Epithelial cell of esophagus (primary cell): ENCODE data around the gene TPBGL.

ENCODE experiments used
- DNase-seq: peaks from one replicate; pipeline ENCODE4 v3.0.0; 2010; ENCODE audit warnings: low read depth
- H3K4me3 ChIP-seq: 2 replicates; pipeline ENCODE4 v1.5.1; 2011; ENCODE audit warnings: mild to moderate bottlenecking, low read length, control low read depth
- TF ChIP-seq, protein P1 (sequence below): IDR thresholded peaks from 2 replicates; pipeline ENCODE4 v1.5.1; 2011; ENCODE audit warnings: low read depth, mild to moderate bottlenecking, low read length, control low read depth, inconsistent platforms; ENCODE audit not compliant: insufficient read depth; ENCODE audit errors: missing control alignments

The TPBGL gene

DNA sequence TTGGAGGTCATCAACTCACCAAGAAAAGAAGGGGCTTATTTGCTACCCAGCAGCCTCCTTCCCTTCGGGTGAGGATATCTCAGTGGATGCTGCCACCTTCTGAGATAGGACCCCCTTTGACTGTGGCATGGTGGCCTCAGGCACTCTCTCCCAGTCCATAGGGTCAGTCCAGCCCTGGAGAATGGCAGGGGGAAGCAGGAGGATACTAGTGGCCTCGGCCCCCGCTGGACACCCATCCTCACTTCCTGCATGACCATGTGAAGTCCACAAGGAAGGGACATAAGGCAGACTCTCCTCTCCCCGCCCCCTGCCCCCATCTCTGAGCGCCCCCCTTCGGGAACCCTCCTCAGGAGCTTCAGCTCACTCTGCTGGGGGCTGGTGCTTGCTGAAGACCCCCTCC lies 24.4 kb downstream of the TPBGL start:
- TF ChIP-seq, protein P1, sequence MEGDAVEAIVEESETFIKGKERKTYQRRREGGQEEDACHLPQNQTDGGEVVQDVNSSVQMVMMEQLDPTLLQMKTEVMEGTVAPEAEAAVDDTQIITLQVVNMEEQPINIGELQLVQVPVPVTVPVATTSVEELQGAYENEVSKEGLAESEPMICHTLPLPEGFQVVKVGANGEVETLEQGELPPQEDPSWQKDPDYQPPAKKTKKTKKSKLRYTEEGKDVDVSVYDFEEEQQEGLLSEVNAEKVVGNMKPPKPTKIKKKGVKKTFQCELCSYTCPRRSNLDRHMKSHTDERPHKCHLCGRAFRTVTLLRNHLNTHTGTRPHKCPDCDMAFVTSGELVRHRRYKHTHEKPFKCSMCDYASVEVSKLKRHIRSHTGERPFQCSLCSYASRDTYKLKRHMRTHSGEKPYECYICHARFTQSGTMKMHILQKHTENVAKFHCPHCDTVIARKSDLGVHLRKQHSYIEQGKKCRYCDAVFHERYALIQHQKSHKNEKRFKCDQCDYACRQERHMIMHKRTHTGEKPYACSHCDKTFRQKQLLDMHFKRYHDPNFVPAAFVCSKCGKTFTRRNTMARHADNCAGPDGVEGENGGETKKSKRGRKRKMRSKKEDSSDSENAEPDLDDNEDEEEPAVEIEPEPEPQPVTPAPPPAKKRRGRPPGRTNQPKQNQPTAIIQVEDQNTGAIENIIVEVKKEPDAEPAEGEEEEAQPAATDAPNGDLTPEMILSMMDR: no peak
- H3K4me3 ChIP-seq: no peak overlapping the region
- no peak for DNase-seq

DNA sequence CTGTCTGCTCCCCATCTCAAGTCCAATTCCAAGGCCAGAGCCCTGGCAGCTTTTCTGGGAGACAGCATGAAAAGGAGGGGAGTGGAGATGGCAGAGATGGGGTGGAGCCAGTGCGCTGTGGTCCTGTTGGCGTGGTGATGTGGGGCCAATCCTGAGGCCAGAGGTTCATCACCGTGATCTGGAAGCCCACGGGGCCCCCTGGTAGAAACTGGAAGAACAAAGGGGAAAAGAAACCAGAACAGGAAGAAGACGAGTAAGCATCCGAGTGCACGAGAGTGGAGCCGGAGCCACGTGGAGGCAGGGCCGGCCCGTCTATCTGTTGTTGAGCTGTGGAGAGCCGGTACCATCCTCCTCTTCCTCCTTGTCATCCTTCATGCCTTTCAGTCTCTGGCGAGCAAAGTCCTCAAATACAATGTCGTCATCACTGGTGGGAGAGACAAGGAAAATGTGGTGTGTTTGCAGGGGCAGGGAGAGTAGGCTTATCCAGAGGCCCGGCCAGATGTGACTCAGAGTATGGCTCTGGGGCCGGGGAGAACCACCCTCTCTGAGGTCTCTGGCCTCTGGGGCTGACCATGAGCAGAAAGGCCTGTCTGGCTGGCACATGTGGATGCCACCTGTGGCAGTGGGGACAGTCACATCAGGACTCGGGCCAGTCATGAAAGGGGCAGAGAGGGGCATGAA lies 25.4 kb downstream of the TPBGL start:
- DNase-seq: no peak
- H3K4me3 ChIP-seq: no peak overlapping the region
- TF ChIP-seq, protein P1: no peak

DNA sequence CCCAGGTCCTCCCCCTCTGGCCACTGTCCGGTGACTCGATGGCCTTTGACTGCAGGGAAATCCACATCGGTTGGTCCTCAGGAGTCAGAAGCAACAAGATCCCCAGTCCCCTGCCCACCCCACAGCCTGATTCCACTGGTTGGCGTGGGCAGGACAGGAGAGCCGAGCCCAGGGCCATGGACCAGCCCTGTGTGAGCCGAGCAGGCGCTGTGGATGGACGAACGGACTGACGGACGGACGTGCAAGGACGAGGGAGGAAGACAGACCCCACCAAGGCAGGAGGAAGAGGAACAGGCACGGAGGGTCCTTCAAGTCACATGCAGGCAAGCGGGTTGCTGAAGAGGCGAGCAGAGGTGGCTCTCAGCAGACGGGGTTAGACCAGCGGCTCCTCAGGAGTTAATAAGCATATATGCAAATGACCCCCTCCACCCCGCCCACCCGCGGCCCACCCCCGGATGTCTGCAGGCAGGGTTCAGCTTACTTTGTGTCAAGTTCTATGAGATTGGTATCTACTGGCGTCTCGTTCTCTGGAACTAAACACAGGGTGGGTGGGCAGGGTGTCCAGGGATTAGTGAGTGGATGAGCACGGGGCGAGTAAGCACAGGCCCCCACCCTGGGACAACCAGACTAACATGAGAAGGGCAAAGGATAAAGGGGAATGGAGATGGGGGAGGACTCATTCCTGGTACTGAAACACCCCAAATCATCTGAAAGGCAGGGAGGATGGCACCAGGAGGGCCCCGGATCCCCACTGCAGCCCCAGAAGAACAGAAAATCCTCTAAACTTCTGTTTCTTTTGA lies 26.8 kb downstream of the TPBGL start:
- no peak for DNase-seq
- TF ChIP-seq, protein P1: no peak
- H3K4me3 ChIP-seq: no peak overlapping the region

DNA sequence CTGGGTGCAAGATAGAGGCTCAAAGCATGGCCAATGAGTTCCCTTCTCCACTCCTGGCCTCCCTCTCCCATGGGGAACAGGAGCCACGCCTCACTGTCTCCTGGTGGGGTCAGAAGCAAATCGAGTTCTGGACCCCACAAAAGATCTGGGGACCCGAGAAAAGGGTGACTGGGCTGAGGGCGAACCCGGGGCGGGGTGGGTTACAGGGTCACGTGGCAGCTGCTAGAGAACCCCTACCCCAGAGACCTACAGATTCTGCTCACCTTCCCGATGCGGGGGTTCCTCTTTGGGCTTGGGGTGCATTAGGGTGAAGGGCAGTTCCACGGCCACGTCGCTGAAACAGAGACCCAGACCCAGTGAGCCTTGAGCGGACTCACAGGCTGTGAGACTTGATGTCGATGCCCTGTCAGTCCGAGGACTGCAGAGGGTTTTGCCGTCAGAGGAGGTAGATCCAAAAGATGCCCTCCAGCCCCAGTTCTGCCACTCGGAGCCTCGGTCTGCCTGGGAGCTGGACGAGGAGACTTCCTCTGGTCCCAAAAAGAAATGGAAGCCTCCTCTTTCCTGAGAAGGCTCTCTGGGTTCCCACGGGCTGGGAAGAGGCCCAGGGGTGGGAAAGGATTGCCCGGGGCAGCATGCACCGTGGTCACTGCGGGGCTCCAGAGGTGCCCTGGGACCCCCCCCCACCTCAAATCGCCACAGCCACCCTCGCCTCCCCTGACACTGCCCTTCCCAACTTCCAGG lies 28.2 kb downstream of the TPBGL start:
- no peak overlapping the region for H3K4me3 ChIP-seq
- TF ChIP-seq, protein P1: no peak
- no peak for DNase-seq

DNA sequence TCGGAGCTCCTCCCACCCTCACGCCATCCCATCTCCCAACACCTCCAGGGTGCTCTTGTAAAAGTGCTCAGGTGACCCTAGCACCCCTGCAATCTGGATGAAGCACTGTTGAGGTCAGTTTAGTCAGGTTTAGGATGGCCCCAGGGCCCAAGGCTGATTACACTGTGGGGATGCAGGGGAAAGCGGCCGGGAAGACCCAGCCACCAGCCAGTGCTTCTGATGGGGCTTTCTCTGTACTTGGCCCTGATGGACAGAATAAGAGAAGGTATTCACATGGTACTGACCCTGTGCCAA lies 28.7 kb downstream of the TPBGL start:
- TF ChIP-seq, protein P1: no peak
- H3K4me3 ChIP-seq: no peak overlapping the region
- DNase-seq: no peak

DNA sequence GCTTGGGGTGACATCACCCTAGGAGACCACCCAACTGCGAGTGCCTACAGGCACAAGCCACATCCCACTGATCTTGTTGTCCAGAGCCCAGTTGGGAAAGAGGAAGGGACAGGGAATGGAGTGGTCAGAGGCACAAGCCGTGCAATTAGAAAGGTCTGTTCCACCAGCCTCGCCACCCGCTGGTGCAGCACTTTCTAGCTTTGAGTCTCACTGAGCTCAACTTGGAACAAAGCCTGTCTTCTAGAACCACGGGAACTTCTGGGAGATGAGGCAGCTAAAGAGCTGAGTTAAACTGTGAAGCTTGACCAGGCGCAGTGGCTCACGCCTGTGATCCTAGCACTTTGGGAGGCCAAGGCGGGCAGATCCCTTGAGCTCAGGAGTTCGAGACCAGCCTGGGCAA lies 29.3 kb downstream of the TPBGL start:
- H3K4me3 ChIP-seq: no peak overlapping the region
- DNase-seq: no peak
- TF ChIP-seq, protein P1: no peak
